GM21576 (cell line): ENCODE measurements around the gene TFAP2D.

Experiments
- ATAC-seq: cut with Tn5 transposase; IDR thresholded peaks from one replicate; pipeline ENCODE4 v1.9.1; 2021; ENCODE audit warnings: mild to moderate bottlenecking, moderate library complexity; ENCODE audit not compliant: unreplicated experiment

Gene TFAP2D

DNA sequence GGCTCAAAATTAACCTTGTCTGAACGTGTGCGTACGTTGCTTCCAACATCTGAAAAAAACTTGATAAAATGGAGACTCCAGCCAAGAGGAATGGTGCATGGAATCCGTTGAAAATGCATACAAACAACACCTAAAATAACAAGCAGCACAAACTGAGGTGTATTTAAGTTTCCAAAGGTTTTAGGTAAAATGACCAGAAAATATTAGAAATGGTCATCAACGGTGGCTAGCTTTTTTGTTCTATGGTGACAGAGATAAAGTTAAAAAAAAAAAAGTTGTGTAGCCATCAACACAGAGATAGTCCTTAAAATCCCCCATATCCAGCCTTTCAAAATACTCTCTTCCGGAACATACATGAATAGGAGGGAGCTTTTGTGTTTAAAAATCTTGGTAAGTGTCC is 104.7 kb downstream of the TFAP2D start:
- ATAC-seq, result no peak

DNA sequence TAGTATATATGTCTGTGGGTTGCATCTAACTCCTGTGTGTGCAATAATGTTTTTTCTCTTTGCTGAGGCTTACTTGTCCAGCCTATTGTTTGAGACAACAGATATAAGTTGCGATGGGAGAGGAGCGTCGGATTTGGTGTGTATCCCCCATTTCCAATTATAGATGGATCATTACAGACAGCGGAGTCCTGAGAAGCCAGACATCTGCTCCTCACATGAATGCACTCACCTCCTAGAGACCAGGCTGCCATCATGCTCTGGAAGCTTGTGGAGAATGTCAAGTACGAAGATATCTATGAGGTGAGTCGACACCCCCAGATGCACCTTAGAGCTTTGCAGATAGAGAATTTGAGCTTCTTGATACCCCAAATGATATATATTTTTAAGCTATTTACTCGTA is 105.3 kb downstream of the TFAP2D start, which contains the start of gene TFAP2B:
Gene TFAP2B (plus strand): TSS at position 199 of the 400 bp plus-strand sequence. CDS start 21 bp downstream, at position 220.
- no peak for ATAC-seq

DNA sequence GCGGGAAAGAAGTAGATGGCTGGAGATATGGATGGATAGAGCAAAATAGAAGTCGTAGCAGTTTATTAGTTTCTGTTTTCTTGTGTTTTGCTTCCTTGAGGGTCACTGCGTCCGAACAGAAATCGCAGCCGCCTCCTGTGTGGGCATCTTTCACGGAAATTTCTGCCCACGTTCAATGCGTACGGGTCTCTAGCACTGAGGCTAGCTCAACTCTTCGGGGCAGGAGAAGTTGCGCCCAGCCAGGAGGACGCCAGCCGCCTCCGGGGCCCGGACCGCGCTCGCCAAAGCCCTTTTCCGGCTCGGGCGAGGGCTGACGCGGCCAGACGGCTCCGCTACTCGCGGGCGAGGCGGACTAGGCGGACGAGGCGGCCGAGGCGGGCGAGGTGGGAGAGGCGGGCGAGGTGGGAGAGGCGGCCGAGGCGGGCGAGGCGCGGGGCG is 106.2 kb downstream of the TFAP2D start:
- ATAC-seq, result no peak

- ATAC-seq, result no peak
Measured at GRCh38 chr6:50819904-50820868, 106.9 kb downstream of the TFAP2D start.

GRCh38 chr6:50820869-50821264 is 107.5 kb downstream of the TFAP2D start:
- ATAC-seq, result no peak

DNA sequence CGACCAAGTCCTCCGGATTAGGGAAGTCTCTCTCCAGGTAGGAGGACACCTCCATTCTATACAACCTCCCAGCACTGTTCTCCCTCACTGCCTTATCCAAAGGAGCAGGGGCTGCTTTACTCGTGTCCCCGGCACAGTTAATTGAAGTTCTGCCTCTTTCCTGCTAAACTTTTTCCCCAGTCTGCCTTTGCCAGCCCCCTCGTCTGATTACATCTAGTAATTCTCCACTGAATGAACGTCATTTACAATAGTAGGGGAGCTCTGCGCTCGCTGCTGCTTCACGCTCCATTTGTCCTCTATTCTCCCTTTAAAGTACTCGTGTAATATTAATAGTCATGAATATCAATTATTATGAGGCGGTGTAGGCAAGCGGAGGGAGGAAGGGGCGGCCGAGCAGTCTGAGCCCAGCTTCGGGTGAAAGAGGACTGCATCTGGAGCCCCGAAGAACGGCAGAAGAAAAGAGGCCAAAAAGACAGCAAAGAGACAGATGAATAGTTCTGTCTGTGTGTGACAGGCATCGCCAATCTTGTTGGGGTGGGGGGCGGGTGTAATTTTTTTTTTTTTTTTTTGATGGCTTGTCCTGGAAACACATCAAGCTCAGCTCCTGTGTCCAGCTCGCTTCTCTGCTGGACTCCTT is 108.2 kb downstream of the TFAP2D start:
- ATAC-seq, result no peak

DNA sequence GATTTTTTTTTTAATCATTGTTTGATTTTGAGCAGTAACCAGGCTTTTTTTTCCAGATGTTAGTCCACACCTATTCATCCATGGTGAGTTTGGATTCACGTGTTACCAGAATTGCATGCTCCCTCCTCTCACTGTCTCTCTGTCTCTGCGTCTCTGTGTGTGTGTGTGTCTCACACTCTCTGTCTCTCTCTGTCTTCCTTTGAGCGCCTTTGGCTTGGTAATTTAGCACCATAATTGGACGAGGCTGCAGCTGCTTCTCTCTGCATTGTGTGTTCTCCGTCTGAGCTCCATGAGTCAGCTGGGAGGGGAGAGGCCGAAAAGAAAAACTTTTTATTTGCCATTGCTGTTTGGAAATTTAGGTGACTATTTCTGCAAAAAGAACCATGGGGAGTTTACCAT is 108.8 kb downstream of the TFAP2D start:
- ATAC-seq, result no peak
